DND-41 (cell line): ENCODE measurements around the gene DIDO1.

Experiments
- EZH2 ChIP-seq: IDR thresholded peaks from 3 replicates; pipeline ENCODE4 v1.6.1; 2012; ENCODE audit warnings: borderline replicate concordance, low read depth, mild to moderate bottlenecking, moderate library complexity, low read length, inconsistent platforms; ENCODE audit not compliant: severe bottlenecking
- TF ChIP-seq, protein P1 (sequence below): IDR thresholded peaks from 2 replicates; pipeline ENCODE4 v1.5.1; 2012; ENCODE audit warnings: borderline replicate concordance, low read length, moderate library complexity, mild to moderate bottlenecking; ENCODE audit not compliant: poor library complexity, severe bottlenecking; ENCODE audit errors: extremely low read depth

DNA sequence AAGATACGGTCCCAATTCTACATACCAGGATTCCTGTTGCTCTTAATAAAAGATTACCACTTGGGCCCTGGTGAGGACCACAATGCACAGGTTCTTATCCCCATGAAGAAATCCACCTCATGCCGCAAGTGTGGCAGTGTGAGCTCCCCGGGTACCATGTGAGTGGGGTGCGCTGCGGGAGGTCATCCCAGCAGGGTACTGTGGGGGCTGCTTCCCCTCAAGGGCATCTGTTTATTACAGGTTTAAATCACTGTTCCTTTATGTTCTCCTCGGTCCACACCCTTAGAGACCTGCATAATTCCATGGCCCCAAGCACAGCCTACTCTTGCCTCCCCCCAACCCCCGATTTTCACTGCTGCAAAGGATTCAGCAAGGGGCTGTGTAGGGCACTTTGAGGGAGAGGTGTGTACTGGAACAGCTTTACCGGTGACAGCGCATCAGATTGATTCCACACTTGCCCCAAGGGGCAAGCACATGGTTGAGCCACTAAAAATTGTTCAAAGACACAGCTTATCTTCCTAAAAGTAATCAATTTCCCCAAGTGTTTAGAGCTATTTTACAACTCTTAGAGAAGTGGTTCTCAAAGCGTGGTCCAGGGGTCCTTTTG, 6.2 kb downstream of the DIDO1 start:
- TF ChIP-seq, protein P1, sequence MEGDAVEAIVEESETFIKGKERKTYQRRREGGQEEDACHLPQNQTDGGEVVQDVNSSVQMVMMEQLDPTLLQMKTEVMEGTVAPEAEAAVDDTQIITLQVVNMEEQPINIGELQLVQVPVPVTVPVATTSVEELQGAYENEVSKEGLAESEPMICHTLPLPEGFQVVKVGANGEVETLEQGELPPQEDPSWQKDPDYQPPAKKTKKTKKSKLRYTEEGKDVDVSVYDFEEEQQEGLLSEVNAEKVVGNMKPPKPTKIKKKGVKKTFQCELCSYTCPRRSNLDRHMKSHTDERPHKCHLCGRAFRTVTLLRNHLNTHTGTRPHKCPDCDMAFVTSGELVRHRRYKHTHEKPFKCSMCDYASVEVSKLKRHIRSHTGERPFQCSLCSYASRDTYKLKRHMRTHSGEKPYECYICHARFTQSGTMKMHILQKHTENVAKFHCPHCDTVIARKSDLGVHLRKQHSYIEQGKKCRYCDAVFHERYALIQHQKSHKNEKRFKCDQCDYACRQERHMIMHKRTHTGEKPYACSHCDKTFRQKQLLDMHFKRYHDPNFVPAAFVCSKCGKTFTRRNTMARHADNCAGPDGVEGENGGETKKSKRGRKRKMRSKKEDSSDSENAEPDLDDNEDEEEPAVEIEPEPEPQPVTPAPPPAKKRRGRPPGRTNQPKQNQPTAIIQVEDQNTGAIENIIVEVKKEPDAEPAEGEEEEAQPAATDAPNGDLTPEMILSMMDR, result no peak
- TF ChIP-seq EZH2, result no peak
